CD4-positive, alpha-beta T cell treated with Interferon alpha-2 for 1 hour (primary cell): ENCODE data around the gene P3H3.

Experiments
- DNase-seq, 2 donors: peaks; one replicate each; pipeline ENCODE4 v3.0.0-alpha.2; 2020 to 2022

Gene P3H3

GRCh38 chr12:6827982-6828780 lies at the start of gene P3H3:
Gene P3H3 (plus strand): TSS chr12:6828407. CDS start chr12:6828441, 34 bp downstream.
- DNase-seq = no peak

- DNase-seq = peak; percentile 87 to 91
These were observed 49.3 kb upstream of the P3H3 start for GRCh38 chr12:6778574-6779550.

- DNase-seq = no peak
These were observed 48.3 kb upstream of the P3H3 start for GRCh38 chr12:6779708-6780432.

- DNase-seq = no peak
These were observed 47.6 kb upstream of the P3H3 start for GRCh38 chr12:6780573-6780972.

- DNase-seq = no peak
These were observed 46.1 kb upstream of the P3H3 start for GRCh38 chr12:6782119-6782518.

GRCh38 chr12:6782850-6783566 lies 45.2 kb upstream of the P3H3 start:
- no peak for DNase-seq

GRCh38 chr12:6783828-6784227 lies 44.4 kb upstream of the P3H3 start:
- DNase-seq = no peak

GRCh38 chr12:6784296-6784695 lies 43.9 kb upstream of the P3H3 start:
- no peak for DNase-seq

- DNase-seq = no peak
These were observed 43.4 kb upstream of the P3H3 start for GRCh38 chr12:6784761-6785160.

GRCh38 chr12:6786416-6787094 lies 41.7 kb upstream of the P3H3 start:
- peak in 1 of 2 donors; percentile 43 for DNase-seq

- DNase-seq = no peak
These were observed 40.9 kb upstream of the P3H3 start for GRCh38 chr12:6787309-6787708.

- peak; percentile 65 to 79 for DNase-seq
These were observed 39.0 kb upstream of the P3H3 start, which contains the start of gene CD4 for GRCh38 chr12:6788972-6789924. Gene CD4 (plus strand): TSS chr12:6789528. CDS start chr12:6800139, 10,611 bp downstream.

- peak in 1 of 2 donors; percentile 49 for DNase-seq
These were observed 37.6 kb upstream of the P3H3 start for GRCh38 chr12:6790496-6791150.

GRCh38 chr12:6791931-6792520 lies 36.2 kb upstream of the P3H3 start:
- no peak for DNase-seq

GRCh38 chr12:6792522-6793201 lies 35.5 kb upstream of the P3H3 start:
- peak; percentile 54 to 57 for DNase-seq

- DNase-seq = no peak
These were observed 33.1 kb upstream of the P3H3 start for GRCh38 chr12:6795088-6795487.

- no peak for DNase-seq
These were observed 31.6 kb upstream of the P3H3 start for GRCh38 chr12:6796576-6796975.

- DNase-seq = no peak
These were observed 29.1 kb upstream of the P3H3 start for GRCh38 chr12:6799147-6799546.

- DNase-seq = no peak
These were observed 21.0 kb upstream of the P3H3 start for GRCh38 chr12:6807170-6807569.
